GM19455 (cell line): ENCODE data around the gene PDE6D.
"Not testable (repeated sequence)": the region's sequence is repeated elsewhere in the genome, so short reads cannot be mapped to it uniquely, and the experiment has no call there.

ENCODE experiments used
- ATAC-seq: cut with Tn5 transposase; IDR thresholded peaks from one replicate; pipeline ENCODE4 v1.9.1; 2021; ENCODE audit not compliant: unreplicated experiment

Gene PDE6D

DNA sequence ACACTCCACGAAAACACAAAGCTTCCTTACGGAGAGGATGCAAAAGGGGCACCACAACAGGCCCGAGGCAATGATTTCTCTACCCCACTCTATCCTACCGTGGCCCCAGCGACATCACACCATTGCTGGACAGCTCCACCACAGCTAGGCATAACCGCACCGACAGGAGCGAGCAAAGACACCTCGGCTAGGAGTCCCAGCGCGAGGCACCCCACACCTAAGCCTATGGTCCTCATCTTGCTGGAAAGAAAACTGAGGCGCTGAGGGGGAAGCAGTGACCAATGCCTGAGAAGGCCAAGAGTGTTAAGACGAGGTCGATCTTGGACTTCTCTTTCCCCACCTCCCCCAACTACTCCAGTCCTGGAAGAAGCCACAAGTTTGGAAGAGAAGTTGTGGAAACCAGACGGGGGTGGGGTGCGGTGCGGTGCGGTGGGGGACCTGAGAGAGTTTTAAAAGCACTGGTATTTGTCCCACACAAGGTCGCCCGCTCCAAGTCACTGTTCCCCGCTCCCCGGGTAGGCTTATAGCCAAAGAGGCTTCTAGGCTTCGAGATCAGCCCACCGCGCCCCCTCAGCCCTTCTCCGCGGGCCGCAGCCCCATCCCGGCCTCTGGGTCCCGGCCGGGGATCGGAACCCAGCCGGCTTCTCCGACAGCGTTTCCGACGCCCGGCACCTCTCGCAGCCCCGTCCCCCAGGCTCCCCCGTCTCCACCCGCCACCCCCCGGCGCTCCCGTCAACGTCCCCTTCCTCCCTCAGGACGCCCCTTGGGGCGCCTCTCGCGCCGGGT lies 766 bp downstream of the PDE6D start:
- ATAC-seq: peak; percentile 5

GRCh38 chr2:231769170-231770136 lies 11.6 kb downstream of the PDE6D start:
- ATAC-seq: no peak

DNA sequence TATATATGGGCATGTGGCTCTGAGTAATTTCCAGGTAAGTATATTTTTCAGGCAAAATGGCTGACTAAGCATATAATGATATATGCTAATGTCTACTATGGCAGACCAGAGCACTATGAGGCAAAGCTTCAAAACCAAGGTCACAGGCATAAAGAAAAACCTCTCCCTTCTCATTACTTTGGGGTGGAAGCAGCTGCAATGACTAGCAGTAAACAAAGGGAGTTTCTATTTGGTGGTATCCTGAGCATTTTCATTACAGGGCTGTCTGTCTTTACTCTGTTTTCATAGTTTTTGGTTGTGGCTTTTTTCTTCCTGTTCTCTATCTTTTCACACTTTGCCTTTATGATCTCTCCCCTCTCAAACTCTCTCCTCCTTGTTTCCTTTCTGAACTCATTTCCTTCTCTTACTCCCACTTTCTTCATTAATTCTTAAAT lies 15.6 kb downstream of the PDE6D start:
- ATAC-seq: no peak

DNA sequence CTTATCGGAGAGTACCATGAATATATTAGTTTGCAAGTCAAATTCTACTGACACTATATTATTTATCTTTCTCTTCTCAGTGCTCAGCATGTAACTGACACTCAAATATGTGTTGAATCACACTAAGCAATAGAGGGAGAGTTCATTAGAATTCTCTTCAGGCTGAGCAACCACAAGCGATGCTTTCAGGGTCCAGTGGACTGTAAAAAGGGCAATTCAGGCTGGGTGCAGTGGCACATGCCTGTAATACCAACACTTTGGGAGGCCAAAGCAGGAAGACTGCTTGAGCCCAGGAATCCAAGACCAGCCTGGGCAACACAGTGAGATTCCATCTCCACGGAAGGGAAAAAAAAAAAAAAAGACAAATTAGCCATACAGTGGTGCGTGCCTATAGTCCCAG lies 16.3 kb downstream of the PDE6D start:
- ATAC-seq: no peak

DNA sequence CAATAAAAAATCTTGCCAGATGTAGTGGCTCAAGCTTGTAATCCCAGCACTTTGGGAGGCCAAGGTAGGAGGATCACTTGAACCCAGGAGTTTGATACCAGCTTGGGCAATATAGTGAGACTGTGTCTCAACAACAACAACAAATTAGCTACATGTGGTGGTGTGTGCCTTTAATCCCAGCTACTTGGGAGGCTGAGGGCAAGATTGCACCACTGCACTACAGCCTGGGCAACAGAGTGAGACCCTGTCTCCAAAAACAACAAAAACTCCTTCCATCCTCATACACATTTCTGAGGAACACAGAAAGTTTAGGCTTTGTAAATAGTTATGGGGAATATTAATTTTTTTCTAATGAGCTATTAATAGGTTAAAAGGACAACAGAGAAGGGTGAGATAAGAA lies 17.0 kb downstream of the PDE6D start:
- ATAC-seq: no peak

GRCh38 chr2:231761735-231762134 lies 19.3 kb downstream of the PDE6D start:
- ATAC-seq: no peak

GRCh38 chr2:231752061-231752460 lies 29.0 kb downstream of the PDE6D start:
- no peak for ATAC-seq

- no peak for ATAC-seq
Measured at GRCh38 chr2:231751042-231751815, 29.9 kb downstream of the PDE6D start.

- not testable (repeated sequence) for ATAC-seq
Measured at GRCh38 chr2:231749016-231749415, 32.1 kb downstream of the PDE6D start.

- not testable (repeated sequence) for ATAC-seq
Measured at GRCh38 chr2:231748153-231748896, 32.8 kb downstream of the PDE6D start.

- no peak for ATAC-seq
Measured at GRCh38 chr2:231745303-231746038, 35.6 kb downstream of the PDE6D start.

DNA sequence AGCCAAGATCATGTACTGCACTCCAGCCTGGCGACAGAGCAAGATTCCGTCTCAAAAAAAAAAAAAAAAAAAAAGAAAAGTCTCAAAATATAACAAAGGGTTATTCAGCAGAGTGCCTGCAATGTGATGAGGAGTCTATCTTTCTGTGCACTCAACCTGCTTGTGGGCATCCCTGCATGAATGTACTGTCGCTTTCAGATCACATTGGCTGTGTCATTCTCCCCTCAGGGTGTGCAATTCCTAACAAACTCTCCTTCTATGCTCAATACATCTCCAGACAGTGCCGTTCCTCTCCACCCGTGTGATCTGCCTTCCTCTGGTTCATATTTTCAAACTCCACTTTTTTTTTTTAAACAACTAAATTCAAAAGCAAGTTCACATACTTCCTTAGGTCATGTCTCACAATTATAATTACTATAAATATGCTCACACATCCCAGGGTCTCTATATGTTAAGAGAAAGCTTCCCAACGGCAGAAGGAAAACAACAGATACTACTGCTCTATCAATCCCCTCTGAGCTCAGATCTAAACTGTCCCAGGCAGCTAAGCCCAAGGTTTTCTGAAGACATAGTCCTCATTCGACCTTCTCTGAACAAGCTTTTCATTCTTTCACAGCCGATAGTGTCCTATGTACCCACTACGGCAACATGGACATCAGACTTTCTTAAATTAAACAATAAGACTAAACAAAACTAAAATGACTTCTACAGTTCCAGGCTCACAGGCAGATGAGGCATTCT lies 37.5 kb downstream of the PDE6D start:
- no peak for ATAC-seq

DNA sequence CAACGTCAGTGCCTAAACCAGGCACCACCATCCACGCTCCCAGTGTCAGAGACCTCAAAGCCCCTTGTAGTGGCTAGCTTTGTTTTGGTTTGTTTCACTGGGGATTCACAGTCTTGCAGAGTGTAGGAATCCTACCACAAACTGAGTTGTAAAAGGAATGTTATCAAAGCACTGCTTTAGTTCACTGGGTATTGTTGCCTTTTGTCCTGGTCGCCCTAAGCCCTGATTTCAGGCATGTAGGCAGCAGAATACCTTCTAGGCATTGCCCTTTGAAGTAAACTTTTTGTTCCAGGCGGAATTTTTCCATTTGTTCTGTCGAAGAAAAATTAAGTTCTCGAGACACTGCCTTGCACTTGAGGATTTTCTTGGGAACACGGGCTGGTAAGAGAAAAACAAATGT lies 43.3 kb downstream of the PDE6D start:
- ATAC-seq: no peak

DNA sequence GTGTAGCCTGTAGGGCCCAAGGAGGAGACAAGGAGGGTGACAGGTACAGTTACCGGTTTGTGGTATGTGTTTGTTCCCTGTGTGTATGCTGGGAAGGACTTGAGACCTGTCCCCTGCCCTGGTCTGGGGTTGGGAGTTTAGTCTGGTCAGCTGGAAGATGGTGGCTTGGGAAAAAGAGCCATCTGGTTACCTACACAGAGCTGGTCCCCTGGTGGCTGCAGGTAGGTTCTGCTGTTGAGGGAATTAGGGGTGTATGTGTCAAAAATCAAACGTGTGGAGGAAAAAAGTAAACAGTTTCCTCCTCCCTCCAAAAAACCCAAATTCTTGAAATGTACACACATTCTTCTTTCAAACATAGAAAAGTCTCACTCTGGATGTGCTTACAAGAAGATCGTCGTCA lies 48.5 kb downstream of the PDE6D start:
- ATAC-seq: no peak

DNA sequence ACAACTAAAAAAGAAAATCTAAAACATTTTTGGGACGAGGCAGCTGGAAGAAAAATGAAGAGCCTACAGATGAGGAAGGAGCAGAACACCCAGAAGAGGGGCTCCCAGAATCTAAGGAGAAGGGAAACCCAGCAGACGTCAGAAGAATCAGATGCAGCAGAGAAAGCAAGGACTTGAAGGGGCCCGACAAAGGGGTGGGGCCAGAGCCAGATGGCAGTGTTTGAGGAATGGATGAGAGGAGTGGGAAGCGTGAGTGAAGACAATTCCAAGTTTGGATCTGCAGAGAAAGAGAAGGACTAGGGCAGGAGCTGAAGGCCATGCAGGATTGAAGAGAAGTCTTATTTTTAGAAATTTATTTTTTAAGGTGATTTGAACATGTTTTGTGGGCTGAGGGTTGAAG lies 53.5 kb downstream of the PDE6D start:
- no peak for ATAC-seq

- no peak for ATAC-seq
Measured at GRCh38 chr2:231726276-231726675, 54.8 kb downstream of the PDE6D start.

GRCh38 chr2:231725476-231725875 lies 55.6 kb downstream of the PDE6D start:
- ATAC-seq: no peak

DNA sequence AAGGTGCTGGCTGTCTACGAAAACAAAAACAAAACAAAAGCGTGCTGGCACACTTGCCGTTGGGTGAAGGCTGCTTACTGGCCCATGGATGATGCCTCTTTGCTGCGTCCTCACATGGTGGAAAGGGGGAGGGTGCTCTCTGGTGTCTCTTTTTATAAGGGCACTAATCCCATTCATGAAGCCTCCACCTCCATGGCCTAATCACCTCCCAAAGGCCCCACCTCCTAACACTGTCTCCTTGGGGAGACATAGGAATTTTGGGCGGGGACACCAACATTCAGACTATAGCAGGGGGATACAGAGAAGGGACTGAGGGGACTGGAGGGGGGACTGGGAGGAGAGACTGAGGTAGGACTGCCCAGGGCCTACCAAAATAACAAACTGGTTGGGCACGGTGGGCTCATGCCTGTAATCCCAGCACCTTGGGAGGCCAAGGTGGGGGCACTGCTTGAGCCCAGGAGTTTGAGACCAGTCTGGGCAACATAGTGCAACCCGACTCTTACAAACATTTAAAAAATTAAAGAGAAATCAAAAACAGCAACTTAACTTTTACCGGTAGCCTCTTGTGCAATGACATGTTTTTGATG lies 58.3 kb downstream of the PDE6D start:
- no peak for ATAC-seq
